Endothelial cell of umbilical vein (primary cell): ENCODE data around the gene CCNF. TPM values are rescaled to one million over a fixed set of nuclear protein-coding genes. Genes with fewer than 3 reads are reported as not detected.

ENCODE experiments used
- BruUV-seq: library from RNA; stranded (reverse); fragments of 400-500 nt; replicated peaks from 2 replicates; lab custom pipeline; 2021; lab: Mats Ljungman, UMichigan
- CTCF ChIA-PET: fragments of 300-600, 350-600 bp; sonication (Branson Sonifier 250); formaldehyde crosslinking; loops from one replicate; lab custom pipeline; 2021; ENCODE audit warnings: antibody characterized with exemption, inconsistent platforms; lab: Charles Lee
- POLR2A ChIA-PET: fragments of 300-600, 350-600 bp; sonication (Branson Sonifier 250); formaldehyde crosslinking; loops from one replicate; lab custom pipeline; 2021; ENCODE audit warnings: antibody characterized with exemption, inconsistent platforms; lab: Charles Lee
- DNase-seq: peaks from one replicate; pipeline ENCODE4 v3.0.0-alpha.2; 2011; ENCODE audit warnings: low read depth, low spot score
- FAIRE-seq: peaks from 2 replicates; lab custom pipeline; 2011; peaks lifted over from hg19 to GRCh38; lab: Jason Lieb, UNC
- H2AFZ ChIP-seq: 2 replicates; pipeline ENCODE4 v1.6.0; 2012; ENCODE audit warnings: low read depth, low read length, control low read depth, inconsistent platforms
- H3K27ac ChIP-seq: 2 replicates; pipeline ENCODE4 v1.5.1; 2011; ENCODE audit warnings: low read depth, mild to moderate bottlenecking, control low read depth, low read length, moderate library complexity; ENCODE audit not compliant: insufficient read depth
- H3K27me3 ChIP-seq, 2 experiments: 2 replicates each; pipeline versions ENCODE4 v1.6.0 to v1.6.1; 2011; ENCODE audit warnings: low read length in 2 of 2, mixed read lengths in 1 of 2; ENCODE audit not compliant: control insufficient read depth in 2 of 2, insufficient read depth in 2 of 2
- H3K36me3 ChIP-seq, 2 experiments: 2 replicates in 1 of 2; 3 replicates in 1 of 2; pipeline ENCODE4 v1.5.1; 2011; ENCODE audit warnings: low read length in 2 of 2, mild to moderate bottlenecking in 1 of 2, moderate library complexity in 1 of 2; ENCODE audit not compliant: control insufficient read depth in 2 of 2, insufficient read depth in 2 of 2; ENCODE audit errors: extremely low read depth in 1 of 2
- H3K4me1 ChIP-seq: 3 replicates; pipeline ENCODE4 v1.5.1; 2011; ENCODE audit warnings: mild to moderate bottlenecking, low read length; ENCODE audit not compliant: control insufficient read depth, insufficient read depth; ENCODE audit errors: extremely low read depth
- H3K4me2 ChIP-seq: 2 replicates; pipeline ENCODE4 v1.6.1; 2011; ENCODE audit warnings: low read length, control low read depth, mixed read lengths; ENCODE audit not compliant: insufficient read depth
- H3K4me3 ChIP-seq, 3 experiments: fragments of 200-600 bp in 1 of 3; sonication (generic), shearing (Covaris generic) in 1 of 3; replicated peaks in 1 of 3; 2 replicates each; pipeline ENCODE4 v1.5.1; 2011 to 2016; ENCODE audit warnings: control low read depth in 3 of 3, low read length in 3 of 3, mild to moderate bottlenecking in 2 of 3, inconsistent platforms in 1 of 3, low read depth in 1 of 3, moderate library complexity in 1 of 3; ENCODE audit not compliant: insufficient read depth in 1 of 3
- H3K79me2 ChIP-seq: 2 replicates; pipeline ENCODE4 v1.6.0; 2012; ENCODE audit warnings: low read length, inconsistent platforms; ENCODE audit not compliant: control insufficient read depth, insufficient read depth
- H3K9ac ChIP-seq: replicated peaks from 2 replicates; pipeline ENCODE3; 2011; ENCODE audit warnings: low read length, control low read depth; ENCODE audit not compliant: insufficient read depth; ENCODE audit errors: extremely low read depth
- H3K9me1 ChIP-seq: replicated peaks from 3 replicates; pipeline ENCODE4 v1.6.0; 2011; ENCODE audit warnings: mild to moderate bottlenecking, low read length; ENCODE audit not compliant: control insufficient read depth, insufficient read depth; ENCODE audit errors: extremely low read depth
- H3K9me3 ChIP-seq: replicated peaks from 2 replicates; pipeline ENCODE4 v1.5.1; 2012; ENCODE audit warnings: low read length, inconsistent platforms; ENCODE audit not compliant: control insufficient read depth, insufficient read depth
- H4K20me1 ChIP-seq: replicated peaks from 2 replicates; pipeline ENCODE3; 2011; ENCODE audit warnings: mild to moderate bottlenecking, low read length; ENCODE audit not compliant: control insufficient read depth, insufficient read depth; ENCODE audit errors: extremely low read depth
- CTCF ChIP-seq, 2 donors: IDR thresholded peaks; 1 replicate in 1 of 2; 2 replicates in 1 of 2; pipeline ENCODE4 v1.5.1; 2011; ENCODE audit warnings: low read length in 2 of 2, mild to moderate bottlenecking in 2 of 2, moderate library complexity in 2 of 2, control low read depth in 1 of 2, inconsistent platforms in 1 of 2, low read depth in 1 of 2; ENCODE audit not compliant: insufficient read depth in 1 of 2; ENCODE audit errors: extremely low read depth in 1 of 2
- JUN ChIP-seq: IDR thresholded peaks from 2 replicates; pipeline ENCODE4 v1.6.1; 2011; ENCODE audit warnings: borderline replicate concordance, low read depth; ENCODE audit not compliant: insufficient read length, insufficient read depth
- MAX ChIP-seq: IDR thresholded peaks from 2 replicates; pipeline ENCODE4 v1.6.1; 2011; ENCODE audit not compliant: insufficient read depth, insufficient read length
- POLR2AphosphoS5 ChIP-seq: IDR thresholded peaks from 2 replicates; pipeline ENCODE4 v1.6.1; 2012; ENCODE audit warnings: low read depth, mild to moderate bottlenecking, control low read depth, low read length, moderate library complexity; ENCODE audit not compliant: insufficient read depth
- dilution Hi-C: fragments of 300-500 bp; cut with MboI; formaldehyde crosslinking; loops from one replicate; pipeline ENCODE4 v1.15.0; 2019; ENCODE audit warnings: low sequenced_read_pairs; ENCODE audit not compliant: extremely low pct_ligation_motif_present
- intact Hi-C: fragments of 100-400 bp; cut with micrococcal nuclease; formaldehyde crosslinking; loops from one replicate; pipeline ENCODE4 v1.10.0; 2022
- polyA plus RNA-seq, 4 experiments: library from polyadenylated mRNA; depleted of rRNA in 3 of 4; stranded (reverse) in 3 of 4; unstranded in 1 of 4; fragments of >200 nt; gene quantifications; 2 replicates each; pipeline versions ENCODE4 v1.2.1 to v1.2.3, GENCODE V29; 2011 to 2012; ENCODE audit warnings: missing spikeins in 1 of 4
- total RNA-seq: library from RNA; stranded (reverse); gene quantifications from 2 replicates; pipeline ENCODE4 v1.2.3, GENCODE V29; 2021

CCNF gene
- total and polyA plus RNA-seq, 2 donors (not counting 3 experiments of a cell fraction or from before 2014, with no cell fraction given): 13.9 to 48.9 TPM

- H3K27me3 ChIP-seq: no peaks in the 10 kb centered on the region
- H4K20me1 ChIP-seq: no peaks in the 10 kb centered on the region
- H3K4me3 ChIP-seq: no peak overlapping the region
- BruUV-seq: no TSS peak
- POLR2A ChIA-PET: no interaction called here
- intact Hi-C loops: loop anchor here (1.0 kb wide), 1 partner anchor 26 kb away; no protein-coding TSS in a partner anchor
- TF ChIP-seq CTCF (IDR thresholded peaks at IDR 0.05; ENCODE audit: extremely low read depth in 1 of 2, insufficient read depth in 1 of 2, low read depth in 1 of 2, low read length in 2 of 2) (no peak), MAX (no peak), POLR2AphosphoS5 (no peak), JUN (no peak)
- no peaks in the 10 kb centered on the region for H3K4me1 ChIP-seq
- no peaks in the 10 kb centered on the region for H3K36me3 ChIP-seq
- FAIRE-seq (no peak), DNase-seq (no peak)
- no peak overlapping the region for H3K27ac ChIP-seq
- no peaks in the 10 kb centered on the region for H3K9me3 ChIP-seq
- H3K9ac ChIP-seq: no peak overlapping the region
- peaks cover 6% of the 10 kb centered on the region for H3K79me2 ChIP-seq
- no peak overlapping the region for H3K4me2 ChIP-seq
- dilution Hi-C loops: no loop called here
- no peaks in the 10 kb centered on the region for H3K9me1 ChIP-seq
- H2AFZ ChIP-seq: no peak overlapping the region
- CTCF ChIA-PET: interaction anchor here (1.2 to 3.0 kb wide), 2 partner anchors 11 to 15 kb away, joined by 7 to 14 read pairs; partner anchors contain the start of gene TBC1D24
These were observed 56.7 kb downstream of the CCNF start for GRCh38 chr16:2485811-2486507.
